Common myeloid progenitor, CD34-positive (primary cell): ENCODE data around the gene NTHL1.

Source experiments
- CTCF ChIA-PET: fragments of 350-600 bp; sonication (Branson Sonifier 250); formaldehyde crosslinking; loops from one replicate; lab custom pipeline; 2021; ENCODE audit warnings: antibody characterized with exemption; lab: Charles Lee
- POLR2A ChIA-PET: fragments of 350-600 bp; sonication (Branson Sonifier 250); formaldehyde crosslinking; loops from one replicate; lab custom pipeline; 2021; ENCODE audit warnings: antibody characterized with exemption; lab: Charles Lee
- DNase-seq, 3 donors: peaks; one replicate each; pipeline versions ENCODE4 v3.0.0 to v3.0.0-alpha.2; 2013
- H3K27ac ChIP-seq, 2 experiments: 1 replicate in 1 of 2; 2 replicates in 1 of 2; pipeline ENCODE4 v1.7.0; 2013; ENCODE audit warnings: inconsistent platforms in 2 of 2, low read length in 2 of 2, mild to moderate bottlenecking in 2 of 2, low read depth in 1 of 2, moderate library complexity in 1 of 2; ENCODE audit not compliant: severe bottlenecking in 2 of 2, insufficient read depth in 1 of 2, poor library complexity in 1 of 2
- H3K27me3 ChIP-seq, 5 experiments: replicated peaks in 2 of 5; 1 replicate in 3 of 5; 2 replicates in 2 of 5; pipeline versions ENCODE4 v1.6.1 to v1.7.0; 2013; ENCODE audit warnings: low read length in 4 of 5, mild to moderate bottlenecking in 2 of 5, moderate library complexity in 2 of 5, inconsistent platforms in 1 of 5; ENCODE audit not compliant: insufficient read depth in 5 of 5, control insufficient read depth in 4 of 5
- H3K36me3 ChIP-seq, 4 experiments: 1 replicate in 2 of 4; 2 replicates in 2 of 4; pipeline versions ENCODE4 v1.6.1 to v1.7.0; 2013; ENCODE audit warnings: low read length in 3 of 4, control low read depth in 1 of 4, mild to moderate bottlenecking in 1 of 4; ENCODE audit not compliant: control insufficient read depth in 4 of 4, insufficient read depth in 4 of 4
- H3K4me1 ChIP-seq, 4 experiments: 1 replicate in 3 of 4; 2 replicates in 1 of 4; pipeline versions ENCODE4 v1.6.1 to v1.7.1; 2013; ENCODE audit warnings: low read length in 3 of 4, mild to moderate bottlenecking in 3 of 4, control low read depth in 1 of 4, inconsistent platforms in 1 of 4, moderate library complexity in 1 of 4; ENCODE audit not compliant: control insufficient read depth in 4 of 4, insufficient read depth in 4 of 4; ENCODE audit errors: control extremely low read depth in 1 of 4
- H3K4me3 ChIP-seq, 7 experiments: 1 replicate in 4 of 7; 2 replicates in 3 of 7; pipeline versions ENCODE4 v1.5.1 to v1.7.0; 2013; ENCODE audit warnings: mild to moderate bottlenecking in 7 of 7, low read length in 6 of 7, moderate library complexity in 6 of 7, inconsistent platforms in 2 of 7, low read depth in 2 of 7, control low read depth in 1 of 7; ENCODE audit not compliant: insufficient read depth in 4 of 7, control insufficient read depth in 1 of 7; ENCODE audit errors: extremely low read depth in 1 of 7
- H3K9me3 ChIP-seq, 5 experiments: 1 replicate in 4 of 5; 2 replicates in 1 of 5; pipeline versions ENCODE4 v1.6.1 to v1.7.1; 2013; ENCODE audit warnings: low read length in 4 of 5, mild to moderate bottlenecking in 2 of 5, inconsistent platforms in 1 of 5, low read depth in 1 of 5, moderate library complexity in 1 of 5; ENCODE audit not compliant: control insufficient read depth in 4 of 5, insufficient read depth in 2 of 5; ENCODE audit errors: control extremely low read depth in 1 of 5
- WGBS: methylation state at CpG from one replicate; pipeline ENCODE4 v1.1.5; 2013; ENCODE audit not compliant: insufficient coverage; 5-methylcytosine and 5-hydroxymethylcytosine counted together

Gene NTHL1

GRCh38 chr16:2074071-2074470, 26.4 kb upstream of the NTHL1 start:
- Histone ChIP-seq H3K4me1 (no peaks in the 10 kb centered on the region), H3K4me3 (no peak overlapping the region), H3K27me3 (no peaks in the 10 kb centered on the region), H3K9me3 (no peaks in the 10 kb centered on the region), H3K27ac (no peak overlapping the region), H3K36me3 (peaks cover 2 to 81% (median 59%) of the 10 kb centered on the region in 4 experiments)
- ChIA-PET POLR2A (no interaction called here), CTCF (interaction anchor here (0.6 to 1.4 kb wide), 2 partner anchors 10 to 69 kb away, joined by 3 read pairs; no protein-coding TSS in a partner anchor)
- 94% methylated on average over 20 of the region's 20 CpGs for WGBS
- no peak for DNase-seq

- Histone ChIP-seq H3K9me3 (no peaks in the 10 kb centered on the region), H3K27ac (no peak overlapping the region), H3K4me1 (no peaks in the 10 kb centered on the region), H3K4me3 (no peak overlapping the region), H3K36me3 (peaks cover 2 to 82% (median 60%) of the 10 kb centered on the region in 4 experiments), H3K27me3 (no peaks in the 10 kb centered on the region)
- WGBS, result over 99% methylated on average over 8 of the region's 8 CpGs
- ChIA-PET CTCF (interaction anchor here (1.1 to 1.4 kb wide), 2 partner anchors 9 to 10 kb away, joined by 3 read pairs; no protein-coding TSS in a partner anchor), POLR2A (no interaction called here)
- no peak for DNase-seq
Measured at GRCh38 chr16:2072926-2073325, 25.3 kb upstream of the NTHL1 start.

GRCh38 chr16:2071454-2072202, 24.0 kb upstream of the NTHL1 start:
- H3K36me3 ChIP-seq, result peaks cover 0 to 81% (median 61%) of the 10 kb centered on the region in 4 experiments
- 89% methylated on average over 26 of the region's 34 CpGs for WGBS

GRCh38 chr16:2070576-2071453, 23.2 kb upstream of the NTHL1 start:
- CTCF ChIA-PET, result interaction anchor here (0.7 to 1.8 kb wide), 5 partner anchors 14 to 171 kb away, joined by 3 to 5 read pairs (median 4); no protein-coding TSS in a partner anchor
- Histone ChIP-seq H3K4me1 (no peaks in the 10 kb centered on the region), H3K9me3 (no peaks in the 10 kb centered on the region), H3K36me3 (peaks cover 0 to 80% (median 58%) of the 10 kb centered on the region in 4 experiments), H3K4me3 (no peak overlapping the region), H3K27ac (no peak overlapping the region), H3K27me3 (no peaks in the 10 kb centered on the region)
- POLR2A ChIA-PET, result no interaction called here
- DNase-seq, result no peak
- WGBS, result 98% methylated on average over 29 of the region's 29 CpGs

More at GRCh38 chr16:2071454-2072202, 24.0 kb upstream of the NTHL1 start:
- CTCF ChIA-PET, result interaction anchor here (0.7 to 1.8 kb wide), 6 partner anchors 15 to 171 kb away, joined by 3 to 5 read pairs (median 4); no protein-coding TSS in a partner anchor
- H3K9me3 ChIP-seq, result no peaks in the 10 kb centered on the region
- DNase-seq, result no peak
- POLR2A ChIA-PET, result no interaction called here
- H3K4me1 ChIP-seq, result no peaks in the 10 kb centered on the region
- no peak overlapping the region for H3K4me3 ChIP-seq
- H3K27me3 ChIP-seq, result no peaks in the 10 kb centered on the region
- H3K27ac ChIP-seq, result no peak overlapping the region

- CTCF ChIA-PET, result interaction anchor here (0.9 to 1.1 kb wide), 2 partner anchors 11 to 18 kb away, joined by 3 read pairs; partner anchors contain the start of genes NTHL1 and TSC2
- POLR2A ChIA-PET, result no interaction called here
Measured at GRCh38 chr16:2066139-2066538, 18.5 kb upstream of the NTHL1 start.

GRCh38 chr16:2064368-2064945, 16.8 kb upstream of the NTHL1 start:
- Histone ChIP-seq H3K27me3 (no peaks in the 10 kb centered on the region), H3K4me3 (no peak overlapping the region), H3K4me1 (no peaks in the 10 kb centered on the region), H3K27ac (no peak overlapping the region), H3K36me3 (peaks cover 4 to 74% (median 50%) of the 10 kb centered on the region in 4 experiments), H3K9me3 (no peaks in the 10 kb centered on the region)
- ChIA-PET CTCF (interaction anchor here (0.7 to 1.3 kb wide), 3 partner anchors 9 to 60 kb away, joined by 3 read pairs; no protein-coding TSS in a partner anchor), POLR2A (no interaction called here)
- no peak for DNase-seq
- 97% methylated on average over 14 of the region's 16 CpGs for WGBS

More at GRCh38 chr16:2066139-2066538, 18.5 kb upstream of the NTHL1 start:
- Histone ChIP-seq H3K9me3 (no peaks in the 10 kb centered on the region), H3K4me3 (no peak overlapping the region), H3K27me3 (no peaks in the 10 kb centered on the region), H3K36me3 (peaks cover 4 to 75% (median 52%) of the 10 kb centered on the region in 4 experiments), H3K4me1 (no peaks in the 10 kb centered on the region), H3K27ac (no peak overlapping the region)
- no peak for DNase-seq
- WGBS, result 93% methylated on average over 10 of the region's 11 CpGs
